ENCODE results near the gene HHAT. TPM values are rescaled to one million over a fixed set of nuclear protein-coding genes. Genes with fewer than 3 reads are reported as not detected.

The HHAT gene
- polyA plus RNA-seq, 3 donors, result 1.1 to 1.6 (median 1.5) TPM

- Histone ChIP-seq H2AFZ (ENCODE audit: insufficient read depth, low read depth, low read length, poor library complexity, severe bottlenecking) (no peak overlapping the region), H3K36me3 (replicated peaks in 1 of 2; ENCODE audit: control insufficient read depth in 1 of 2, insufficient read depth in 2 of 2, low read length in 2 of 2) (no peaks in the 10 kb centered on the region), H3K4me3 (replicated peaks in 1 of 3; ENCODE audit: low read depth in 2 of 3, low read length in 3 of 3) (no peak overlapping the region), H3K4me1 (ENCODE audit: control insufficient read depth in 1 of 2, insufficient read depth in 2 of 2, low read length in 2 of 2) (peaks cover 0 to 8% of the 10 kb centered on the region in 2 donors), H3K27ac (ENCODE audit: low read depth in 1 of 2, low read length in 2 of 2) (no peak overlapping the region), H3K4me2 (replicated peaks; ENCODE audit: extremely low read depth, low read length, poor library complexity, severe bottlenecking) (no peak overlapping the region), H3K79me2 (ENCODE audit: insufficient read depth, low read length) (no peaks in the 10 kb centered on the region), H4K20me1 (ENCODE audit: insufficient read depth, low read length) (no peaks in the 10 kb centered on the region), H3K9me3 (replicated peaks in 1 of 2; ENCODE audit: control insufficient read depth in 1 of 2, insufficient read depth in 1 of 2, low read length in 2 of 2) (no peaks in the 10 kb centered on the region), H3K27me3 (ENCODE audit: control insufficient read depth in 2 of 2, insufficient read depth in 2 of 2, low read length in 2 of 2) (no peaks in the 10 kb centered on the region), H3K9ac (ENCODE audit: insufficient read depth, low read length, poor library complexity, severe bottlenecking) (no peak overlapping the region)
- Mint-ChIP-seq H3K9me3 (peaks cover 0 to 3% (median 0%) of the 10 kb centered on the region in 7 donors), H3K27ac (peak overlapping the region in 1 of 7 donors; percentile 31), H3K4me1 (peaks cover 13% of the 10 kb centered on the region), H3K4me3 (no peak overlapping the region), H3K36me3 (no peaks in the 10 kb centered on the region), H3K27me3 (ENCODE audit: low read depth in 3 of 3) (no peaks in the 10 kb centered on the region)
- TF ChIP-seq CTCF (IDR thresholded peaks at IDR 0.05), result no peak
- 89% methylated on average over 4 of the region's 7 CpGs for WGBS (ENCODE audit: insufficient coverage)
- no peak for DNase-seq
- intact Hi-C loops (cut with micrococcal nuclease), result no loop called here
These were observed 359.0 kb downstream of the HHAT start for GRCh38 chr1:210687582-210688279.

- H3K9me3 Mint-ChIP-seq, result no peaks in the 10 kb centered on the region
- H3K36me3 ChIP-seq (replicated peaks in 1 of 2; ENCODE audit: control insufficient read depth in 1 of 2, insufficient read depth in 2 of 2, low read length in 2 of 2), result no peaks in the 10 kb centered on the region
- 100% methylated on average over 1 of the region's 1 CpG for WGBS (ENCODE audit: insufficient coverage)
- H3K79me2 ChIP-seq (ENCODE audit: insufficient read depth, low read length), result no peaks in the 10 kb centered on the region
- no peak overlapping the region for H3K4me3 ChIP-seq (replicated peaks in 1 of 3; ENCODE audit: low read depth in 2 of 3, low read length in 3 of 3)
- no peak overlapping the region for H3K4me2 ChIP-seq (replicated peaks; ENCODE audit: extremely low read depth, low read length, poor library complexity, severe bottlenecking)
- DNase-seq, result no peak
- peaks cover 19% of the 10 kb centered on the region for H3K4me1 Mint-ChIP-seq
- H3K27me3 ChIP-seq (ENCODE audit: control insufficient read depth in 2 of 2, insufficient read depth in 2 of 2, low read length in 2 of 2), result no peaks in the 10 kb centered on the region
- H3K9ac ChIP-seq (ENCODE audit: insufficient read depth, low read length, poor library complexity, severe bottlenecking), result no peak overlapping the region
- H3K9me3 ChIP-seq (replicated peaks in 1 of 2; ENCODE audit: control insufficient read depth in 1 of 2, insufficient read depth in 1 of 2, low read length in 2 of 2), result no peaks in the 10 kb centered on the region
- intact Hi-C loops (cut with micrococcal nuclease), result no loop called here
- no peaks in the 10 kb centered on the region for H3K36me3 Mint-ChIP-seq
- H3K27ac Mint-ChIP-seq, result no peak overlapping the region
- H4K20me1 ChIP-seq (ENCODE audit: insufficient read depth, low read length), result no peaks in the 10 kb centered on the region
- no peaks in the 10 kb centered on the region for H3K27me3 Mint-ChIP-seq (ENCODE audit: low read depth in 3 of 3)
- no peak overlapping the region for H3K27ac ChIP-seq (ENCODE audit: low read depth in 1 of 2, low read length in 2 of 2)
- no peak overlapping the region for H2AFZ ChIP-seq (ENCODE audit: insufficient read depth, low read depth, low read length, poor library complexity, severe bottlenecking)
- H3K4me3 Mint-ChIP-seq, result no peak overlapping the region
- TF ChIP-seq CTCF (IDR thresholded peaks at IDR 0.05), result no peak
- H3K4me1 ChIP-seq (ENCODE audit: control insufficient read depth in 1 of 2, insufficient read depth in 2 of 2, low read length in 2 of 2), result peaks cover 3 to 8% of the 10 kb centered on the region in 2 donors
These were observed 360.0 kb downstream of the HHAT start for GRCh38 chr1:210688512-210689234.
